GM19025 (cell line): ENCODE measurements around the gene CLIC1.
"Not testable (repeated sequence)": the region's sequence is repeated elsewhere in the genome, so short reads cannot be mapped to it uniquely, and the experiment has no call there.

Experiments
- ATAC-seq: cut with Tn5 transposase; IDR thresholded peaks from one replicate; pipeline ENCODE4 v1.9.1; 2021; ENCODE audit warnings: mild to moderate bottlenecking, low read depth, moderate library complexity; ENCODE audit not compliant: unreplicated experiment

CLIC1 gene

DNA sequence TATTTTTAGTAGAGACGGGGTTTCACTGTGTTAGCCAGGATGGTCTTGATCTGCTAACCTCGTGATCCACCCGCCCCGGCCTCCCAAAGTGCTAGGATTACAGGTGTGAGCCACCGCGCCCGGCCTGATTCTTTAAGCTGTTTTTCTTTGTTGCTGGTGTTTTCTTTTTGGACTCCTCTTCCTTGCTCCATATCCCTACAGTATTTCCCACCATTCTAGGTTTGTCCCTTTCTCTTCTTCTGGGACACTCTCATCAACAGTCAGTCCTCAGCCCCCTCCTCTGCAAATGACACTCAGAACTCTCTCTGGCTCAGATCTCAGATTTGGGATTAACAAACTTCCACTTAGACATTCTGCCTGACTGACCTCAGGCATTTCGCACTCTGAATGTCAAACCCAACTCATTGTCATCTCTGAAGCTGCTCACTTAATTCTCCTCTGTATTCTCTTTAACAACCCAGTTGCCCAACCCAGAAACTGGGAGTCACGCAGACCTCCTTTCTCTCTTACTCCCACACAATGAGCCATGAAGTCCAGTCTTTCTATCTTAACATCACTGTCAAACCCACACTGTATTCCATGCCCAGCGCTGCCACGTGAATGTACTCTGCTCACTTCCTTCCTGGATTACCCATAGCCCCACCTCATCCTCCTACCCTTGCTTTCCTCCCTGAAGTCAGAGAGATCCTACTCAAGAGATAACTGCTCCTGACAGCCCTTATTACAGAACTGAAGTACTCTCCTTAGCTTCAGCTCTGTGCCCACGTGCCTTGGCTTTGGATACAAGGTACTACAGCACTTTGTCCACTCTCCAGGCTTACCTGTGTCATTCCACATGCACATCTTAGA is 10.6 kb downstream of the CLIC1 start:
- ATAC-seq = no peak

GRCh38 chr6:31723980-31724691 is 12.2 kb downstream of the CLIC1 start:
- ATAC-seq = no peak

- no peak for ATAC-seq
Measured at GRCh38 chr6:31723245-31723979, 12.9 kb downstream of the CLIC1 start, which contains the start of gene MPIG6B. TSS of gene MPIG6B (plus strand) at chr6:31723373. CDS start at chr6:31723384, 11 bp downstream.

DNA sequence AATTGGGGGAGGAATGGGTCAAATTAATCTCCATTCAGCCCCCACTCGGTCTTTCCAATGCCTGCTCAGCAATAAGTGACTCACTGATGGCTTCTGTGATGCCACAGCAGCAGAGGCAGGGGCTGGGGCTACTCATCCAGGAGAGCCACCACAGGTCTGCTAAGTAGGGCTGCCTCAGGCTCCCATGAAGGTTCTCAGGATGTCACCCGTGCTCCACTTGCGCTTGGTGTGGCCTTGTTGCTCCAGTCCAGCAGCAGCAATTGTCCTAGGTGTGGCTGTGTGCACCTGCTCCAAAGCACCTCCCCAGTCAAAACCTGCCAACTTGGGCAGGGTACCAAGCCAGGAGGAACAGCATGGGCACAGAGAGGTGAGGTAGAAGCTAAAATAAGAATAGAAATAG is 14.2 kb downstream of the CLIC1 start:
- ATAC-seq = no peak

DNA sequence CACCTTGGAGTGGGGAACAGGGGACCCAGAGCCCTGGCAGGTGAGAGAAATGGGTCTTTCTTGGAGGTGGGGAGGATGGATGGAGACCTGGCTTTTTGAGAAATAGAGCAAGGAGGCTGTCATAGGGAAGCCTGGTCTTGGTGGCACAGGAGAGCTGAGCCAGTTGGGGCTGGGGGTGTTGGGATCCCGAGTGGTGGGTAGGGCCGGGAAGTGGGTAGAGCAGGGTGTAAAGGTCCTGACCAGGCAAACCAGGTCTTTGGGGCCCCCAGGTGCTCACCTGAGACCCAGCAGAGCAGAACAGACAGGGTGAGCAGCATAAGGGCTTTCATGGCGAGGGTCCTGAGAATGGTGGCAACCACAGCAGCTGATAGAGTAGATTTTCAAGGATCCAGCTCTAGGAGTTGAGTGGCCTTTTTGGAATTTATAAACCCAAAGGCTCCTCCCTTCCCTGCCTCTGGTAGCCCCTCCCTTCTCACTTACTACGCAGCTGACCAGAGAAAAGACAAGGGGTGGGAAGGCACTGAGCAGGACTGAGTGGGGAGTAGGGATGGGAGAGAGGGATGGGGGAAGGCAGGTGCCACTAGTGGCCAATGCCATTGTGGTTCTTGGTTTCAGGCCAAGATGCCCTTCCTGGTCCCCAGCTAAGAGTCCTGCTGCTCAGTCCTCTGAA is 14.8 kb downstream of the CLIC1 start, which contains the start of gene LY6G6C:
Gene LY6G6C (minus strand): TSS at position 396 of the 670 bp plus-strand sequence. CDS start 67 bp downstream, at position 329.
- ATAC-seq = no peak

DNA sequence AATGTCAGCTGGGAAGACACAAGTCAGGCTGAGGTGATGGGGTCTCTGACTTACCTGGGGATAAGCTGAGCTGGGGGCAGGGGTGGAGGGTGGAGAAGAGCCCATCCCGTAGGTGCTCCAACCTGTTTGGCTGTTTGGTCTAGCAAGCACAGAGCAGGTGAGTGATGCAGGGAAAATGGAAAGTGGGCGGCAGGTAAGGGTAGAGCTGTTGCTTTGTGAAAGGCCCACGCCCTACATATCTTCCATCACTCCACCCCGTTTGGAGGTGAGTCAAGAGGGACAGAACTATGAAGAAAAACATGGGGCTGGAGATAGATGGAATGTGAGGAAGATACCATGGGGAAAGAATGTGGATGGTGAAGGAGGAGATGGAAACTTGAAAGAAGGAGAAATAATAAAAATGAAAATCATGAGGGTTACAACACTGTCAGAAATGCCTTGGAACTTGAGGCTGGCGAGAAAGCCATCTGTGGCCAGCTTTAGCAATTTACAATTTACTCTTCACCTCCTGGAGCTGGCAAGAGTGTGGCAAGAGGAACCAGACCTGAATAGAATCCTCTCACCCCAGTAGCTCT is 16.0 kb downstream of the CLIC1 start:
- ATAC-seq = no peak

DNA sequence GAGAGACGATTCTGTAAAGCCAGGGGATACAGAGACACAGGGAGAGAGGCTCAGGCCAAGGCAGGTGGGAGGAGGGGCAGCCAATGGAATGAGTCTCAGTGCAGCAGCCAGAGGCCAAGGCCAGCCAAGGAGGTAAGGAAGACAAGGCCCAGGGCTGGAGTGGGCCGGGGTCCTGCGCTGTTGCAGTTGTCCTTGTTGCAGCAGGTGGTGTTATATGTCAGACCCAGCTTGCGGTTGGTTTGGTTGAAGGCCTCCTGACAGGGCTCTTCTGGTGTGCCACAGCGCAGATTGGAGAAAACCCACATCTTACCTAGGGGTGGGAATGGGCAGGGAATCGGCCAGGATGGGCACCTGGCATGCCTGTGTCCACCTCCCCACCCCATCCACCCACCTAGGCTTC is 17.3 kb downstream of the CLIC1 start:
- no peak for ATAC-seq

DNA sequence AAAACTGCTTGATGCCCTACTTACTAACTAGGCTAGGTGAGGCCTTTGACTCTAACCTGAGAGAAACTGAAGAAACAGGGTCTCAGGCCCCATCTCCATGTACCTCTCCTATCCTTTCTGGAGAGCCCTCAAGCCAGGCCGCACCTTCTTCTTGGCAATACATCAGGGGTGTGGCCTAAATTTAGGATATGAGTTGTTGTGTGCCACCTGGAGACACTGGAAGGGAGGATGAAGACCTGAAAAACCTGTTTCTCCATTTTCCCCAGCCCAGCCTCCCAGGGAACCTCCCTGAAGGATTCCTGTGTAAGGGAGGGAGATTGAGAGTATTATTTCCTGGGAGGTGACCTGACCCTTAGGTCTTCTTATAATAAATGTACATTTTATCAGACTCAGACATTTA is 18.1 kb downstream of the CLIC1 start:
- no peak for ATAC-seq

DNA sequence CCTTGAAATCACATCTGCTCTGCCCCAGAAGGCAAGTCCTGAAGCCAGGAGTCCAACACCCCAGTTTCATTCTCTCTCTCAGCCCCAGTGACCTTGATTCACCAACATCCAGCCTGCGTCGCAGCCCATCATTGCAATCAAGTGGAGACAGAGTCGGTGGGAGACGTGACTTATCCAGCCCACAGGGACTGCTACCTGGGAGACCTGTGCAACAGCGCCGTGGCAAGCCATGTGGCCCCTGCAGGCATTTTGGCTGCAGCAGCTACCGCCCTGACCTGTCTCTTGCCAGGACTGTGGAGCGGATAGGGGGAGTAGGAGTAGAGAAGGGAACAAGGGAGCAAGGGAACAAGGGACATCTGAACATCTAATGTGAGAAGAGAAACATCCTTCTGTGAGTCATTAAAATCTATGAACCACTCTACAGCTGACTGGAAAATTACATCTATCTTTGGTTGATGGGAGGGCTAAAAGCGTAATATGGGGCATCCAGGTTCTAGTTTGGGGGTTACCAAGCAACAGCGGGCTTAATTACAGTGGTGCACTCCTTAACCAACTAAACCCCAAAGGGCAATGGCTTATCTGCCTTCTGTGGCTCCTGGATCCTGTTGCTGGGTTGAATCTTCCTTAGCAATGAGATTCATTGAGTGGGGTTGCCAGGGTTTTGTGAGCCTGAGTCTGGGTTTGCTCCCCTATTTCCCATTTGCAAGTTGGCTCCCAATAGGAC is 18.7 kb downstream of the CLIC1 start:
- no peak for ATAC-seq

- no peak for ATAC-seq
Measured at GRCh38 chr6:31715022-31715958, 21.0 kb downstream of the CLIC1 start, which contains the start of gene LY6G6D. TSS of gene LY6G6D (plus strand) at chr6:31715348. CDS start at chr6:31715356, 8 bp downstream.

DNA sequence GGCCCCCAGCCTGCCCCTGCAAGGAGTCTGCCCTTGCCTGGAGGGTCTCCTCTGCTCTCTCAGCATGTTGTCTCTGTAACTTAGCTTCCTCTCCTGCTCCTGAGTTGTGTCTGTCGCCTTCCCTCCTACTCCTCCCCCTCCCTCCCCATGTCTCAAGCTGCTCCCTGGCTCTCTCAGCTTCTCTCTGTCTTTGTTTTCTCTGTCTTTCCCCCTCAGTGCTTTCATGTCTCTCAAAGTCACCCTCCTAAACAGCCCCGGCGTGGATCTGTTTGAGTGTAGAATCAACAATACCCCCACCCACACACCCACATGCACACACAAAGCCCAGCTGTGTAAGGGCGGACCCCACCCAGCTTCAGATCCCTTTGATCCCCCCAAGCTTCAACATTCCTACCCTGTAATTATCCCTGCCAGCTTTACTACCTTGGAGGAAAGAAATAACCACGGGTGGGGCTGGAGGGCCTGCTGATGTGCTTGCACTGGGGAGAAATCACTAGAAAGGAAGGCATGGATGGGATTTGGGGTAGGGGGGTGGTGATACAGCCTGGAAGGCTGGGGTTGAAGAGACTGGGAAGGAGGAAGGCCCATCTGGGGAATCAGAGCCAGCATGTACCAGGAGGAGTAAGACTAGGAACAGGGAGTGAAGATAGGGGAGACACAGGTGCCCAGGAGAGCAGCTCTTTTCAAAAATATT is 22.2 kb downstream of the CLIC1 start:
- ATAC-seq = no peak

DNA sequence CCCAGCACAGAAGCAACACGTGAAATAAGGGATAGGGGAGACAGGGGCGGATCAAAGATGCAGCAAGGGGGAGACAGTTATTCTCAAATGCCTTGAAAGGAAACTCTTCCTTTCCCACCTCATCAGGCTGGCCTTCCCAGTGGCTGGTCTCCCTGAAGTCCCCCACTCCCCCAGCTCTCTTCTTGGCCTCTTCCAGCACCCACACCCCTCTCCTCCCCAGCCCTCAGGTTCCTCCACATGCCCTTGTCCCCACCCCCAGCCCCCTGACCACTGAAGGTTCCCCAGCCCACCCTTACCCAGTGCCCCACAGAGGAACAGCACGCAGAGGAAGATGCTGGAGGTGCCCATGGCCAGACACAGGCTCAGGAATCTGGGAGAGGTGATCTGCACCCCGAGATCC is 22.9 kb downstream of the CLIC1 start:
- ATAC-seq = no peak

- ATAC-seq = no peak
Measured at GRCh38 chr6:31712296-31712695, 24.0 kb downstream of the CLIC1 start.

DNA sequence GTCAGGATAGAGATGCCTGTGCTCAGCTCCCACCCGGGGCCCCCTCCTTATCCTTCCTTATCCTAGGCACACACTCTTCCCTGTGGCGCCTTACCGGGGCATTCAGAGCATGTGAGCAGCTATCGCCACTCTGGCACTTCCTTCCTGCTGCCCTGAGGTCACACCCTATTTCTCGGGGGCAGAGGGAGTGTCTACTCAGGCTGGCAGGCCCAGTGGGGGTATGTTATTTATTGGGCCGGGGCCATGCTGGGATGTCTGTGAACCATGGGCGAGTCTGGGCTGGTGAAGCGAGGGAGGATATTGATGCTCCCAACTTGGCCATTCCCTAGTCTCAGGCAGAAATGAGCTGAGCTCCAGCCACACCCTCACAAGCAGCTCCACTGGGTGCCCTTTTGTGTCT is 25.1 kb downstream of the CLIC1 start:
- ATAC-seq = no peak

- ATAC-seq = no peak
Measured at GRCh38 chr6:31710523-31711219, 25.7 kb downstream of the CLIC1 start.

DNA sequence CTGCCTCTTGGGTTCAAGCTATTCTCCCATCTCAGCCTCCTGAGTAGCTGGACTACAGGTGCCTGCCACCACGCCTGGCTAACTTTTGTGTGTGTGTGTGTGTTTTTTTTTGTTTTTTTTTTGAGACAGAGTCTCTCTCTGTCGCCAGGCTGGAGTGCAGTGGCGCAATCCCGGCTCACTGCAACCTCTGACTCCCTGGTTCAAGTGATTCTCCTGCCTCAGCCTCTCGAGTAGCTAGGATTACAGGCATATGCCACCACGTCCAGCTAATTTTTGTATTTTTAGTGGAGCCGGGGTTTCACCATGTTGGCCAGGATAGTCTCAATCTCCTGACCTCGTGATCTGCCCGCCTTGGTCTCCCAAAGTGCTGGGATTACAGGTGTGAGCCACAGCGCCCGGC is 27.2 kb downstream of the CLIC1 start:
- ATAC-seq = not testable (repeated sequence)

- ATAC-seq = no peak
Measured at GRCh38 chr6:31708224-31708623, 28.1 kb downstream of the CLIC1 start.
